Large intestine (tissue), 3 donors: Measurements from ENCODE around the gene CAMTA1. TPM values are rescaled to one million over a fixed set of nuclear protein-coding genes. Genes with fewer than 3 reads are reported as not detected.

Source experiments
- DNase-seq, 2 donors: peaks; one replicate each; pipeline versions ENCODE4 v3.0.0 to v3.0.0-alpha.2; 2013
- H3K27ac ChIP-seq: one replicate; pipeline ENCODE4 v1.5.1; 2013; ENCODE audit warnings: low read length
- H3K27me3 ChIP-seq: 2 replicates; pipeline ENCODE4 v1.6.1; 2013; ENCODE audit warnings: low read length; ENCODE audit not compliant: control insufficient read depth, insufficient read depth
- H3K36me3 ChIP-seq: 2 replicates; pipeline ENCODE4 v1.6.1; 2013; ENCODE audit warnings: low read length; ENCODE audit not compliant: control insufficient read depth, insufficient read depth
- H3K4me1 ChIP-seq: one replicate; pipeline ENCODE4 v1.6.1; 2013; ENCODE audit warnings: low read length; ENCODE audit not compliant: control insufficient read depth, insufficient read depth
- H3K4me3 ChIP-seq: one replicate; pipeline ENCODE4 v1.5.1; 2013; ENCODE audit warnings: low read length
- H3K9me3 ChIP-seq: one replicate; pipeline ENCODE4 v1.6.1; 2013; ENCODE audit warnings: mild to moderate bottlenecking, low read depth, low read length, moderate library complexity; ENCODE audit not compliant: control insufficient read depth
- WGBS: methylation state at CpG from one replicate; pipeline ENCODE4 v1.1.5; 2013; ENCODE audit warnings: low lambda C conversion rate; ENCODE audit not compliant: insufficient coverage; 5-methylcytosine and 5-hydroxymethylcytosine counted together
- polyA plus RNA-seq: library from polyadenylated mRNA; unstranded; fragments of 120-200 nt; gene quantifications from one replicate; pipeline ENCODE4 v1.2.1, GENCODE V29; 2013

Gene CAMTA1
- polyA plus RNA-seq, 1 donor: 67.9 TPM

GRCh38 chr1:7743346-7743745 is 958.1 kb downstream of the CAMTA1 start:
- Histone ChIP-seq H3K4me3 (no peak overlapping the region), H3K27ac (no peak overlapping the region), H3K36me3 (peaks cover 9% of the 10 kb centered on the region), H3K4me1 (peaks cover 2% of the 10 kb centered on the region), H3K9me3 (no peaks in the 10 kb centered on the region), H3K27me3 (no peaks in the 10 kb centered on the region)
- DNase-seq: no peak
- WGBS: 96% methylated on average over 3 of the region's 6 CpGs

GRCh38 chr1:7744882-7745281 is 959.6 kb downstream of the CAMTA1 start:
- no peak for DNase-seq
- WGBS: no CpG with 5 or more reads among the region's 9 CpGs
- no peaks in the 10 kb centered on the region for H3K9me3 ChIP-seq
- H3K27ac ChIP-seq: no peak overlapping the region
- no peak overlapping the region for H3K4me3 ChIP-seq
- H3K4me1 ChIP-seq: peaks cover 2% of the 10 kb centered on the region
- H3K27me3 ChIP-seq: no peaks in the 10 kb centered on the region
- H3K36me3 ChIP-seq: peaks cover 5% of the 10 kb centered on the region

GRCh38 chr1:7745783-7746182 is 960.5 kb downstream of the CAMTA1 start:
- no peak for DNase-seq
- no peak overlapping the region for H3K27ac ChIP-seq
- WGBS: 87% methylated on average over 2 of the region's 10 CpGs
- no peaks in the 10 kb centered on the region for H3K9me3 ChIP-seq
- no peak overlapping the region for H3K4me3 ChIP-seq
- peaks cover 2% of the 10 kb centered on the region for H3K4me1 ChIP-seq
- no peaks in the 10 kb centered on the region for H3K27me3 ChIP-seq
- peaks cover 5% of the 10 kb centered on the region for H3K36me3 ChIP-seq

GRCh38 chr1:7747605-7748004 is 962.4 kb downstream of the CAMTA1 start:
- Histone ChIP-seq H3K27ac (no peak overlapping the region), H3K27me3 (no peaks in the 10 kb centered on the region), H3K9me3 (no peaks in the 10 kb centered on the region), H3K4me3 (no peak overlapping the region), H3K4me1 (peaks cover 2% of the 10 kb centered on the region), H3K36me3 (peaks cover 5% of the 10 kb centered on the region)
- WGBS: no CpG with 5 or more reads among the region's 5 CpGs
- no peak for DNase-seq

GRCh38 chr1:7749126-7749525 is 963.9 kb downstream of the CAMTA1 start:
- Histone ChIP-seq H3K27me3 (no peaks in the 10 kb centered on the region), H3K36me3 (peaks cover 5% of the 10 kb centered on the region), H3K4me3 (no peak overlapping the region), H3K27ac (no peak overlapping the region), H3K9me3 (no peaks in the 10 kb centered on the region), H3K4me1 (peaks cover 2% of the 10 kb centered on the region)
- DNase-seq: no peak
- no CpG with 5 or more reads among the region's 5 CpGs for WGBS

- Histone ChIP-seq H3K9me3 (no peaks in the 10 kb centered on the region), H3K4me3 (no peak overlapping the region), H3K4me1 (peaks cover 2% of the 10 kb centered on the region), H3K27ac (no peak overlapping the region), H3K27me3 (no peaks in the 10 kb centered on the region), H3K36me3 (peaks cover 4% of the 10 kb centered on the region)
- DNase-seq: no peak
- 60% methylated on average over 3 of the region's 11 CpGs for WGBS
Observed at GRCh38 chr1:7751174-7751573, 965.9 kb downstream of the CAMTA1 start.

- no peak overlapping the region for H3K27ac ChIP-seq
- no peaks in the 10 kb centered on the region for H3K27me3 ChIP-seq
- no CpG with 5 or more reads among the region's 18 CpGs for WGBS
- H3K9me3 ChIP-seq: no peaks in the 10 kb centered on the region
- H3K36me3 ChIP-seq: peaks cover 4% of the 10 kb centered on the region
- peak; percentile 49 to 59 for DNase-seq
- no peaks in the 10 kb centered on the region for H3K4me1 ChIP-seq
- peak overlapping the region; percentile 8 for H3K4me3 ChIP-seq
Observed at GRCh38 chr1:7752512-7753417, 967.5 kb downstream of the CAMTA1 start.

- Histone ChIP-seq H3K27ac (no peak overlapping the region), H3K4me3 (no peak overlapping the region), H3K27me3 (no peaks in the 10 kb centered on the region), H3K36me3 (peaks cover 4% of the 10 kb centered on the region), H3K9me3 (no peaks in the 10 kb centered on the region), H3K4me1 (no peaks in the 10 kb centered on the region)
- no peak for DNase-seq
- WGBS: no CpG with 5 or more reads among the region's 3 CpGs
Observed at GRCh38 chr1:7753641-7754040, 968.4 kb downstream of the CAMTA1 start.

- Histone ChIP-seq H3K9me3 (no peaks in the 10 kb centered on the region), H3K36me3 (peaks cover 4% of the 10 kb centered on the region), H3K27me3 (no peaks in the 10 kb centered on the region), H3K27ac (no peak overlapping the region), H3K4me3 (no peak overlapping the region), H3K4me1 (no peaks in the 10 kb centered on the region)
- no peak for DNase-seq
- no CpG with 5 or more reads among the region's 3 CpGs for WGBS
Observed at GRCh38 chr1:7754234-7754633, 969.0 kb downstream of the CAMTA1 start.

- Histone ChIP-seq H3K27ac (no peak overlapping the region), H3K27me3 (no peaks in the 10 kb centered on the region), H3K9me3 (no peaks in the 10 kb centered on the region), H3K4me3 (no peak overlapping the region), H3K36me3 (no peaks in the 10 kb centered on the region), H3K4me1 (no peaks in the 10 kb centered on the region)
- no peak for DNase-seq
- 83% methylated on average over 1 of the region's 1 CpG for WGBS
Observed at GRCh38 chr1:7755448-7755847, 970.2 kb downstream of the CAMTA1 start.

GRCh38 chr1:7760245-7760644 is 975.0 kb downstream of the CAMTA1 start:
- no peak for DNase-seq
- Histone ChIP-seq H3K4me1 (no peaks in the 10 kb centered on the region), H3K27ac (no peak overlapping the region), H3K27me3 (no peaks in the 10 kb centered on the region), H3K9me3 (no peaks in the 10 kb centered on the region), H3K4me3 (no peak overlapping the region), H3K36me3 (no peaks in the 10 kb centered on the region)
- no CpG with 5 or more reads among the region's 6 CpGs for WGBS
